HL-60 (cell line): ENCODE measurements around the gene GABRE.

Experiments
- GABPA ChIP-seq: IDR thresholded peaks from 2 replicates; pipeline ENCODE4 v1.6.1; 2012; ENCODE audit warnings: low read depth
- POLR2AphosphoS5 ChIP-seq: IDR thresholded peaks from 2 replicates; pipeline ENCODE4 v1.6.1; 2012; ENCODE audit warnings: low read depth
- TF ChIP-seq, protein P1 (sequence below): IDR thresholded peaks from one replicate; pipeline ENCODE4 v1.5.1; 2011; ENCODE audit warnings: low read length, control low read depth, inconsistent platforms; ENCODE audit not compliant: insufficient read depth
- TF ChIP-seq, protein P2 (sequence below): IDR thresholded peaks from 2 replicates; pipeline ENCODE4 v1.6.1; 2012; ENCODE audit warnings: low read depth; ENCODE audit not compliant: insufficient replicate concordance

DNA sequence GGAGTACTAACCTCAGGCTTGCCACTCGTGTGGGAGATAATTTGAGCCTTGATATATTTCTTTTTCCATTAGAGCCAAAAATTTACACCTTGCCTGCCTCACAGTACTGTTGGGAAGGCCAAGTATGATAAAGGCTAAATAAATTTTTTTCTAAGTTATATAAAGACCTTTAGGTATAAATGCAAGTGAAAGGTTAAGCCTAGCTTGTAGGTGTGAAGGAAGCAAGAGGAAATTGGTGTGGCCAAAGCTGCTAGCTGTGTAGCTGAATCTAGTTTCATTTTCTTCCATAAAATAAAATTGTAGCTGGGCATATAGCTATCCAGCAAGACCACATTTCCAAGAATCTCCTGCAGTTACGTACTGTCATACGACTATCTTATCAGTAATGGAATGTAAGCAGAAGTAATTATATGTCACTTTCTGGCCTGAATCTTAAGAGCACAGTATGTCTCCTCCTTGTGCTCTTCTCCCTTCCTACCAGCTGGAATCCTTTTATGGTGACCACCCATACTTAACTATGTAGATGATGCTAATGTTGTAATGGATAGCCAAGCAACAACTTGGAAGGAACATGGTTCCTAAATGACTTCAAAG, 14.3 kb upstream of the GABRE start:
- TF ChIP-seq, protein P1, sequence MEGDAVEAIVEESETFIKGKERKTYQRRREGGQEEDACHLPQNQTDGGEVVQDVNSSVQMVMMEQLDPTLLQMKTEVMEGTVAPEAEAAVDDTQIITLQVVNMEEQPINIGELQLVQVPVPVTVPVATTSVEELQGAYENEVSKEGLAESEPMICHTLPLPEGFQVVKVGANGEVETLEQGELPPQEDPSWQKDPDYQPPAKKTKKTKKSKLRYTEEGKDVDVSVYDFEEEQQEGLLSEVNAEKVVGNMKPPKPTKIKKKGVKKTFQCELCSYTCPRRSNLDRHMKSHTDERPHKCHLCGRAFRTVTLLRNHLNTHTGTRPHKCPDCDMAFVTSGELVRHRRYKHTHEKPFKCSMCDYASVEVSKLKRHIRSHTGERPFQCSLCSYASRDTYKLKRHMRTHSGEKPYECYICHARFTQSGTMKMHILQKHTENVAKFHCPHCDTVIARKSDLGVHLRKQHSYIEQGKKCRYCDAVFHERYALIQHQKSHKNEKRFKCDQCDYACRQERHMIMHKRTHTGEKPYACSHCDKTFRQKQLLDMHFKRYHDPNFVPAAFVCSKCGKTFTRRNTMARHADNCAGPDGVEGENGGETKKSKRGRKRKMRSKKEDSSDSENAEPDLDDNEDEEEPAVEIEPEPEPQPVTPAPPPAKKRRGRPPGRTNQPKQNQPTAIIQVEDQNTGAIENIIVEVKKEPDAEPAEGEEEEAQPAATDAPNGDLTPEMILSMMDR, result no peak
- no peak for TF ChIP-seq GABPA
- TF ChIP-seq POLR2AphosphoS5, result no peak
- TF ChIP-seq, protein P2, sequence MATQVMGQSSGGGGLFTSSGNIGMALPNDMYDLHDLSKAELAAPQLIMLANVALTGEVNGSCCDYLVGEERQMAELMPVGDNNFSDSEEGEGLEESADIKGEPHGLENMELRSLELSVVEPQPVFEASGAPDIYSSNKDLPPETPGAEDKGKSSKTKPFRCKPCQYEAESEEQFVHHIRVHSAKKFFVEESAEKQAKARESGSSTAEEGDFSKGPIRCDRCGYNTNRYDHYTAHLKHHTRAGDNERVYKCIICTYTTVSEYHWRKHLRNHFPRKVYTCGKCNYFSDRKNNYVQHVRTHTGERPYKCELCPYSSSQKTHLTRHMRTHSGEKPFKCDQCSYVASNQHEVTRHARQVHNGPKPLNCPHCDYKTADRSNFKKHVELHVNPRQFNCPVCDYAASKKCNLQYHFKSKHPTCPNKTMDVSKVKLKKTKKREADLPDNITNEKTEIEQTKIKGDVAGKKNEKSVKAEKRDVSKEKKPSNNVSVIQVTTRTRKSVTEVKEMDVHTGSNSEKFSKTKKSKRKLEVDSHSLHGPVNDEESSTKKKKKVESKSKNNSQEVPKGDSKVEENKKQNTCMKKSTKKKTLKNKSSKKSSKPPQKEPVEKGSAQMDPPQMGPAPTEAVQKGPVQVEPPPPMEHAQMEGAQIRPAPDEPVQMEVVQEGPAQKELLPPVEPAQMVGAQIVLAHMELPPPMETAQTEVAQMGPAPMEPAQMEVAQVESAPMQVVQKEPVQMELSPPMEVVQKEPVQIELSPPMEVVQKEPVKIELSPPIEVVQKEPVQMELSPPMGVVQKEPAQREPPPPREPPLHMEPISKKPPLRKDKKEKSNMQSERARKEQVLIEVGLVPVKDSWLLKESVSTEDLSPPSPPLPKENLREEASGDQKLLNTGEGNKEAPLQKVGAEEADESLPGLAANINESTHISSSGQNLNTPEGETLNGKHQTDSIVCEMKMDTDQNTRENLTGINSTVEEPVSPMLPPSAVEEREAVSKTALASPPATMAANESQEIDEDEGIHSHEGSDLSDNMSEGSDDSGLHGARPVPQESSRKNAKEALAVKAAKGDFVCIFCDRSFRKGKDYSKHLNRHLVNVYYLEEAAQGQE, result no peak
